Liver (tissue), 9 donors: ENCODE data around the gene DBI. TPM values are rescaled to one million over a fixed set of nuclear protein-coding genes. Genes with fewer than 3 reads are reported as not detected.

ENCODE experiments used
- DNase-seq: peaks from one replicate; pipeline ENCODE4 v3.0.0-alpha.2; 2017; ENCODE audit warnings: low spot score
- H3K27ac ChIP-seq, 2 donors: one replicate each; pipeline ENCODE4 v1.7.0; 2013; ENCODE audit warnings: inconsistent platforms in 2 of 2, low read length in 2 of 2, control low read depth in 1 of 2, low read depth in 1 of 2, mild to moderate bottlenecking in 1 of 2
- H3K27me3 ChIP-seq, 4 donors: one replicate each; pipeline versions ENCODE4 v1.6.1 to v1.7.0; 2013; ENCODE audit warnings: low read length in 3 of 4, inconsistent platforms in 1 of 4, mild to moderate bottlenecking in 1 of 4, moderate library complexity in 1 of 4; ENCODE audit not compliant: control insufficient read depth in 4 of 4, insufficient read depth in 4 of 4
- H3K36me3 ChIP-seq, 4 donors: one replicate each; pipeline versions ENCODE4 v1.6.1 to v1.7.0; 2013; ENCODE audit warnings: low read length in 3 of 4, mild to moderate bottlenecking in 3 of 4, low read depth in 1 of 4, moderate library complexity in 1 of 4; ENCODE audit not compliant: control insufficient read depth in 4 of 4, insufficient read depth in 3 of 4
- H3K4me1 ChIP-seq, 4 donors: one replicate each; pipeline versions ENCODE4 v1.6.1 to v1.7.0; 2013; ENCODE audit warnings: low read length in 3 of 4, mild to moderate bottlenecking in 3 of 4, moderate library complexity in 1 of 4; ENCODE audit not compliant: control insufficient read depth in 4 of 4, insufficient read depth in 4 of 4
- H3K4me3 ChIP-seq, 3 donors: one replicate each; pipeline versions ENCODE4 v1.6.1 to v1.7.0; 2013; ENCODE audit warnings: low read length in 3 of 3, control low read depth in 1 of 3, low read depth in 1 of 3, mild to moderate bottlenecking in 1 of 3
- H3K9ac ChIP-seq, 2 donors: one replicate each; pipeline ENCODE4 v1.7.0; 2013; ENCODE audit warnings: low read length in 2 of 2, mild to moderate bottlenecking in 2 of 2, moderate library complexity in 2 of 2, control low read depth in 1 of 2, low read depth in 1 of 2
- H3K9me3 ChIP-seq, 4 donors: one replicate each; pipeline versions ENCODE4 v1.6.1 to v1.7.0; 2013; ENCODE audit warnings: low read length in 3 of 4; ENCODE audit not compliant: control insufficient read depth in 4 of 4
- EGR1 ChIP-seq, 2 donors: IDR thresholded peaks; 2 replicates each; pipeline ENCODE4 v1.6.1; 2016 to 2018; ENCODE audit warnings: antibody characterized with exemption in 2 of 2, low read depth in 2 of 2
- FOXA1 ChIP-seq: IDR thresholded peaks from 2 replicates; pipeline ENCODE4 v1.6.1; 2016; ENCODE audit warnings: antibody characterized with exemption
- FOXA2 ChIP-seq: IDR thresholded peaks from 2 replicates; pipeline ENCODE4 v1.6.1; 2016; ENCODE audit warnings: antibody characterized with exemption
- GABPA ChIP-seq, 2 donors: IDR thresholded peaks in 1 of 2; conservative IDR thresholded peaks in 1 of 2; 2 replicates each; pipeline ENCODE4 v1.6.1; 2016; ENCODE audit warnings: antibody characterized with exemption in 2 of 2, mild to moderate bottlenecking in 1 of 2, moderate library complexity in 1 of 2
- HNF4A ChIP-seq, 2 donors: conservative IDR thresholded peaks; 2 replicates each; pipeline ENCODE4 v1.6.1; 2016; ENCODE audit warnings: antibody characterized with exemption in 2 of 2, mild to moderate bottlenecking in 2 of 2
- HNF4G ChIP-seq: IDR thresholded peaks from 2 replicates; pipeline ENCODE4 v1.6.1; 2016; ENCODE audit warnings: antibody characterized with exemption
- NR2F2 ChIP-seq: IDR thresholded peaks from 2 replicates; pipeline ENCODE4 v1.6.1; 2016; ENCODE audit warnings: antibody characterized with exemption
- RAD21 ChIP-seq, 2 donors: IDR thresholded peaks; 2 replicates each; pipeline ENCODE4 v1.6.1; 2016; ENCODE audit warnings: antibody characterized with exemption in 2 of 2, mild to moderate bottlenecking in 2 of 2
- RXRA ChIP-seq, 2 donors: IDR thresholded peaks; 2 replicates each; pipeline ENCODE4 v1.6.1; 2017 to 2018; ENCODE audit warnings: antibody characterized with exemption in 2 of 2, mild to moderate bottlenecking in 1 of 2
- SP1 ChIP-seq: IDR thresholded peaks from 2 replicates; pipeline ENCODE4 v1.6.1; 2018; ENCODE audit warnings: antibody characterized with exemption, mild to moderate bottlenecking
- TAF1 ChIP-seq: conservative IDR thresholded peaks from 2 replicates; pipeline ENCODE4 v1.6.1; 2016; ENCODE audit warnings: antibody characterized with exemption, mild to moderate bottlenecking
- YY1 ChIP-seq: IDR thresholded peaks from 2 replicates; pipeline ENCODE4 v1.6.1; 2016; ENCODE audit warnings: antibody characterized with exemption, mild to moderate bottlenecking
- whole genome bisulfite sequencing: extraction: QIAGEN DNeasy Blood & Tissue Kit; methylation state at CpG from one replicate; pipeline ENCODE4 v1.1.7; 2013; 5-methylcytosine and 5-hydroxymethylcytosine counted together
- polyA plus RNA-seq, 2 donors: library from polyadenylated mRNA; stranded (reverse) in 1 of 2; unstranded in 1 of 2; fragments of 200-250 nt in 1 of 2; fragments of >200 nt in 1 of 2; fragmentation: Nextera tagmentation in 1 of 2; extraction: Ambion mirVana in 1 of 2; gene quantifications; one replicate each; pipeline versions ENCODE4 v1.2.1 to v1.2.3, GENCODE V29; 2013 to 2015
- total RNA-seq, 2 donors: library from RNA; depleted of rRNA; stranded (reverse); fragments of >200 nt; gene quantifications; one replicate each; pipeline ENCODE4 v1.2.3, GENCODE V29; 2014
- TF ChIP-seq, protein P1 (sequence below): fragments of 150-350 bp; IDR thresholded peaks from 2 replicates; pipeline ENCODE4 v1.5.1; 2017; ENCODE audit warnings: improper control_type of control experiment, low read depth, low read length; ENCODE audit not compliant: missing input control
- TF ChIP-seq, protein P2 (sequence below): IDR thresholded peaks from 2 replicates; pipeline ENCODE4 v1.6.1; 2016; ENCODE audit warnings: antibody characterized with exemption
- TF ChIP-seq, protein P3 (sequence below): IDR thresholded peaks from 2 replicates; pipeline ENCODE4 v1.6.1; 2016; ENCODE audit warnings: antibody characterized with exemption
- TF ChIP-seq, protein P4 (sequence below): IDR thresholded peaks from 2 replicates; pipeline ENCODE4 v1.6.1; 2016; ENCODE audit warnings: antibody characterized with exemption
- TF ChIP-seq, protein P5 (sequence below): IDR thresholded peaks from 2 replicates; pipeline ENCODE4 v1.6.1; 2016; ENCODE audit warnings: antibody characterized with exemption, mild to moderate bottlenecking
- donor health status: healthy.
- donor health status: healthy.
- donor health status: healthy.
- donor health status: healthy.
- donor health status: healthy.

The DBI gene
- total and polyA plus RNA-seq, 4 donors = 134 to 900 (median 356) TPM

DNA sequence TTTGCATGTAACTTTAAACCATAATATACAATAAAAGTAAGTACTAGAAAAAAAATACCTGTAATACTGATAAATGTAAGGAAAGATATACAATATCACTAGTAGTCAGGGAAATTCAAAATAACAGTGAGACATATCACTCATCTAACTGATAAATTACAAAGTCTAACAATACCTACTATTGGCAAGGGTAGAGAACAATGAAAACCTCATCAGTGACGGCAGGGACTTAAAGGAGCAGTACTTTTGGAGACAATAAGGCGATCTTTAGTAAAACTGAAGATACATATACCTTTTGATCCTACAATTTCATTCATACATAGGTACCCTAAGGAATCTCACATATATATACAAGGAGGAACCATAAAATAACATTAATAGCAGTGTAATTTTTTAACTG is 25.1 kb upstream of the DBI start (continued):
- no peak for TF ChIP-seq HNF4G
- TF ChIP-seq, protein P1, sequence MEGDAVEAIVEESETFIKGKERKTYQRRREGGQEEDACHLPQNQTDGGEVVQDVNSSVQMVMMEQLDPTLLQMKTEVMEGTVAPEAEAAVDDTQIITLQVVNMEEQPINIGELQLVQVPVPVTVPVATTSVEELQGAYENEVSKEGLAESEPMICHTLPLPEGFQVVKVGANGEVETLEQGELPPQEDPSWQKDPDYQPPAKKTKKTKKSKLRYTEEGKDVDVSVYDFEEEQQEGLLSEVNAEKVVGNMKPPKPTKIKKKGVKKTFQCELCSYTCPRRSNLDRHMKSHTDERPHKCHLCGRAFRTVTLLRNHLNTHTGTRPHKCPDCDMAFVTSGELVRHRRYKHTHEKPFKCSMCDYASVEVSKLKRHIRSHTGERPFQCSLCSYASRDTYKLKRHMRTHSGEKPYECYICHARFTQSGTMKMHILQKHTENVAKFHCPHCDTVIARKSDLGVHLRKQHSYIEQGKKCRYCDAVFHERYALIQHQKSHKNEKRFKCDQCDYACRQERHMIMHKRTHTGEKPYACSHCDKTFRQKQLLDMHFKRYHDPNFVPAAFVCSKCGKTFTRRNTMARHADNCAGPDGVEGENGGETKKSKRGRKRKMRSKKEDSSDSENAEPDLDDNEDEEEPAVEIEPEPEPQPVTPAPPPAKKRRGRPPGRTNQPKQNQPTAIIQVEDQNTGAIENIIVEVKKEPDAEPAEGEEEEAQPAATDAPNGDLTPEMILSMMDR = no peak
- TF ChIP-seq FOXA2 = no peak
- no peak for TF ChIP-seq NR2F2

DNA sequence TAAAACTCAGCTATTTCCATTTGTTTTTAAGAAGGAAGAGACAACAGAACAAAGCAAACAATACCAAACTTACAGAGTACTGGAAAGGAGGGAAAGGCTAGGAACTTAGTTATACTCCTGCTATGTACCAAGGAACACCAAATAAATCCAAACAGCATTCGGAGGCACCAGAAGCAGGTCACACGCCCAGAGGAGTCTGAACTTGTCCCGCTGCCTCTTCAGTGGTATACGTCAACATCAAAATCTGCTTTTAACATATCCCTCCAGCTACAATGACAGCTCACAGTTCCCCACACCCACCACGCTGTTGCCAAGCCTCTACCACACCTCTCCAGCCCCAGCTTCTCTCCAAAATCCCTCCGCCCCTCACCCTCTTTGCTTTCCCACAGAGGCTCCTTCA is 17.5 kb upstream of the DBI start:
- no peak overlapping the region for H3K4me3 ChIP-seq
- no peak for DNase-seq
- no peaks in the 10 kb centered on the region for H3K9me3 ChIP-seq
- TF ChIP-seq EGR1 (IDR thresholded peaks at IDR 0.05; ENCODE audit: low read depth in 2 of 2) (no peak), HNF4G (no peak), FOXA2 (no peak), RAD21 (IDR thresholded peaks at IDR 0.05) (no peak), SP1 (no peak), FOXA1 (no peak), HNF4A (conservative IDR thresholded peaks at IDR 0.05) (no peak), TAF1 (no peak), RXRA (IDR thresholded peaks at IDR 0.05) (no peak), NR2F2 (no peak), GABPA (IDR thresholded peaks at IDR 0.05 in 1 of 2, conservative IDR thresholded peaks at IDR 0.05 in 1 of 2) (no peak), YY1 (no peak)
- TF ChIP-seq, protein P2, sequence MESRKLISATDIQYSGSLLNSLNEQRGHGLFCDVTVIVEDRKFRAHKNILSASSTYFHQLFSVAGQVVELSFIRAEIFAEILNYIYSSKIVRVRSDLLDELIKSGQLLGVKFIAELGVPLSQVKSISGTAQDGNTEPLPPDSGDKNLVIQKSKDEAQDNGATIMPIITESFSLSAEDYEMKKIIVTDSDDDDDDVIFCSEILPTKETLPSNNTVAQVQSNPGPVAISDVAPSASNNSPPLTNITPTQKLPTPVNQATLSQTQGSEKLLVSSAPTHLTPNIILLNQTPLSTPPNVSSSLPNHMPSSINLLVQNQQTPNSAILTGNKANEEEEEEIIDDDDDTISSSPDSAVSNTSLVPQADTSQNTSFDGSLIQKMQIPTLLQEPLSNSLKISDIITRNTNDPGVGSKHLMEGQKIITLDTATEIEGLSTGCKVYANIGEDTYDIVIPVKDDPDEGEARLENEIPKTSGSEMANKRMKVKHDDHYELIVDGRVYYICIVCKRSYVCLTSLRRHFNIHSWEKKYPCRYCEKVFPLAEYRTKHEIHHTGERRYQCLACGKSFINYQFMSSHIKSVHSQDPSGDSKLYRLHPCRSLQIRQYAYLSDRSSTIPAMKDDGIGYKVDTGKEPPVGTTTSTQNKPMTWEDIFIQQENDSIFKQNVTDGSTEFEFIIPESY = no peak
- TF ChIP-seq, protein P3, sequence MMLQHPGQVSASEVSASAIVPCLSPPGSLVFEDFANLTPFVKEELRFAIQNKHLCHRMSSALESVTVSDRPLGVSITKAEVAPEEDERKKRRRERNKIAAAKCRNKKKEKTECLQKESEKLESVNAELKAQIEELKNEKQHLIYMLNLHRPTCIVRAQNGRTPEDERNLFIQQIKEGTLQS = no peak
- TF ChIP-seq, protein P4, sequence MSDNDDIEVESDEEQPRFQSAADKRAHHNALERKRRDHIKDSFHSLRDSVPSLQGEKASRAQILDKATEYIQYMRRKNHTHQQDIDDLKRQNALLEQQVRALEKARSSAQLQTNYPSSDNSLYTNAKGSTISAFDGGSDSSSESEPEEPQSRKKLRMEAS = no peak
- TF ChIP-seq, protein P5, sequence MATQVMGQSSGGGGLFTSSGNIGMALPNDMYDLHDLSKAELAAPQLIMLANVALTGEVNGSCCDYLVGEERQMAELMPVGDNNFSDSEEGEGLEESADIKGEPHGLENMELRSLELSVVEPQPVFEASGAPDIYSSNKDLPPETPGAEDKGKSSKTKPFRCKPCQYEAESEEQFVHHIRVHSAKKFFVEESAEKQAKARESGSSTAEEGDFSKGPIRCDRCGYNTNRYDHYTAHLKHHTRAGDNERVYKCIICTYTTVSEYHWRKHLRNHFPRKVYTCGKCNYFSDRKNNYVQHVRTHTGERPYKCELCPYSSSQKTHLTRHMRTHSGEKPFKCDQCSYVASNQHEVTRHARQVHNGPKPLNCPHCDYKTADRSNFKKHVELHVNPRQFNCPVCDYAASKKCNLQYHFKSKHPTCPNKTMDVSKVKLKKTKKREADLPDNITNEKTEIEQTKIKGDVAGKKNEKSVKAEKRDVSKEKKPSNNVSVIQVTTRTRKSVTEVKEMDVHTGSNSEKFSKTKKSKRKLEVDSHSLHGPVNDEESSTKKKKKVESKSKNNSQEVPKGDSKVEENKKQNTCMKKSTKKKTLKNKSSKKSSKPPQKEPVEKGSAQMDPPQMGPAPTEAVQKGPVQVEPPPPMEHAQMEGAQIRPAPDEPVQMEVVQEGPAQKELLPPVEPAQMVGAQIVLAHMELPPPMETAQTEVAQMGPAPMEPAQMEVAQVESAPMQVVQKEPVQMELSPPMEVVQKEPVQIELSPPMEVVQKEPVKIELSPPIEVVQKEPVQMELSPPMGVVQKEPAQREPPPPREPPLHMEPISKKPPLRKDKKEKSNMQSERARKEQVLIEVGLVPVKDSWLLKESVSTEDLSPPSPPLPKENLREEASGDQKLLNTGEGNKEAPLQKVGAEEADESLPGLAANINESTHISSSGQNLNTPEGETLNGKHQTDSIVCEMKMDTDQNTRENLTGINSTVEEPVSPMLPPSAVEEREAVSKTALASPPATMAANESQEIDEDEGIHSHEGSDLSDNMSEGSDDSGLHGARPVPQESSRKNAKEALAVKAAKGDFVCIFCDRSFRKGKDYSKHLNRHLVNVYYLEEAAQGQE = no peak
- H3K27me3 ChIP-seq = no peaks in the 10 kb centered on the region
- H3K4me1 ChIP-seq = peaks cover 0 to 9% (median 5%) of the 10 kb centered on the region in 4 donors
- no peaks in the 10 kb centered on the region for H3K36me3 ChIP-seq
- 97% methylated on average over 6 of the region's 6 CpGs for WGBS
- no peak overlapping the region for H3K9ac ChIP-seq
- H3K27ac ChIP-seq = no peak overlapping the region
